RWPE2 (cell line): ENCODE results near the gene KRT8.

Experiments used
- ATAC-seq: fragments of 200-7000 bp; cut with Tn5 transposase; 3 replicates; pipeline ENCODE4 v1.9.1; 2021; ENCODE audit warnings: low read depth
- DNase-seq: peaks from one replicate; pipeline ENCODE4 v3.0.0-alpha.2; 2020; ENCODE audit warnings: low spot score
- H3K27ac ChIP-seq: fragments of 450-650 bp; 2 replicates; pipeline ENCODE4 v1.5.1; 2017; ENCODE audit warnings: mild to moderate bottlenecking; ENCODE audit not compliant: poor library complexity, severe bottlenecking
- H3K27me3 ChIP-seq: fragments of 250-450 bp; sonication (Bioruptor Pico); 2 replicates; pipeline ENCODE4 v1.5.1; 2021; ENCODE audit warnings: mild to moderate bottlenecking, moderate library complexity; ENCODE audit not compliant: insufficient read depth, poor library complexity, severe bottlenecking
- H3K36me3 ChIP-seq: fragments of 250-450 bp; sonication (Bioruptor Pico); 2 replicates; pipeline ENCODE4 v1.5.1; 2020; ENCODE audit warnings: low read depth, mild to moderate bottlenecking, moderate library complexity
- H3K4me1 ChIP-seq: fragments of 250-450 bp; sonication (Bioruptor Pico); 2 replicates; pipeline ENCODE4 v1.5.1; 2021; ENCODE audit warnings: mild to moderate bottlenecking, moderate library complexity; ENCODE audit not compliant: insufficient read depth, poor library complexity, severe bottlenecking
- H3K4me3 ChIP-seq: fragments of 250-450 bp; sonication (Bioruptor Pico); 2 replicates; pipeline ENCODE4 v1.5.1; 2021; ENCODE audit warnings: mild to moderate bottlenecking, moderate library complexity; ENCODE audit not compliant: severe bottlenecking
- H3K9me3 ChIP-seq: fragments of 250-450 bp; sonication (Bioruptor Pico); 2 replicates; pipeline ENCODE4 v1.5.1; 2021; ENCODE audit warnings: mild to moderate bottlenecking, moderate library complexity; ENCODE audit not compliant: severe bottlenecking
- TF ChIP-seq, protein P1 (sequence below): fragments of 450-650 bp; IDR thresholded peaks from one replicate; pipeline ENCODE4 v1.5.1; 2017; ENCODE audit warnings: mild to moderate bottlenecking, moderate library complexity; ENCODE audit not compliant: poor library complexity, severe bottlenecking

The KRT8 gene

GRCh38 chr12:52909331-52909730 lies 4.5 kb upstream of the KRT8 start:
- no peaks in the 10 kb centered on the region for H3K27me3 ChIP-seq
- no peak overlapping the region for H3K4me3 ChIP-seq
- ATAC-seq (no peak), DNase-seq (no peak)
- H3K9me3 ChIP-seq: no peaks in the 10 kb centered on the region
- no peaks in the 10 kb centered on the region for H3K36me3 ChIP-seq
- peak overlapping the region; percentile 98 for H3K27ac ChIP-seq
- TF ChIP-seq, protein P1, sequence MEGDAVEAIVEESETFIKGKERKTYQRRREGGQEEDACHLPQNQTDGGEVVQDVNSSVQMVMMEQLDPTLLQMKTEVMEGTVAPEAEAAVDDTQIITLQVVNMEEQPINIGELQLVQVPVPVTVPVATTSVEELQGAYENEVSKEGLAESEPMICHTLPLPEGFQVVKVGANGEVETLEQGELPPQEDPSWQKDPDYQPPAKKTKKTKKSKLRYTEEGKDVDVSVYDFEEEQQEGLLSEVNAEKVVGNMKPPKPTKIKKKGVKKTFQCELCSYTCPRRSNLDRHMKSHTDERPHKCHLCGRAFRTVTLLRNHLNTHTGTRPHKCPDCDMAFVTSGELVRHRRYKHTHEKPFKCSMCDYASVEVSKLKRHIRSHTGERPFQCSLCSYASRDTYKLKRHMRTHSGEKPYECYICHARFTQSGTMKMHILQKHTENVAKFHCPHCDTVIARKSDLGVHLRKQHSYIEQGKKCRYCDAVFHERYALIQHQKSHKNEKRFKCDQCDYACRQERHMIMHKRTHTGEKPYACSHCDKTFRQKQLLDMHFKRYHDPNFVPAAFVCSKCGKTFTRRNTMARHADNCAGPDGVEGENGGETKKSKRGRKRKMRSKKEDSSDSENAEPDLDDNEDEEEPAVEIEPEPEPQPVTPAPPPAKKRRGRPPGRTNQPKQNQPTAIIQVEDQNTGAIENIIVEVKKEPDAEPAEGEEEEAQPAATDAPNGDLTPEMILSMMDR: no peak
- H3K4me1 ChIP-seq: peaks cover 39% of the 10 kb centered on the region

GRCh38 chr12:52907092-52907810 lies 2.4 kb upstream of the KRT8 start:
- peaks cover 39% of the 10 kb centered on the region for H3K4me1 ChIP-seq
- ATAC-seq (peak; percentile 15; the same call in 1 of the 3 replicates), DNase-seq (peak; percentile 89)
- H3K27ac ChIP-seq: peak overlapping the region; percentile 98
- H3K4me3 ChIP-seq: no peak overlapping the region
- TF ChIP-seq, protein P1: no peak
- H3K36me3 ChIP-seq: peaks cover 12% of the 10 kb centered on the region
- no peaks in the 10 kb centered on the region for H3K27me3 ChIP-seq
- H3K9me3 ChIP-seq: no peaks in the 10 kb centered on the region

DNA sequence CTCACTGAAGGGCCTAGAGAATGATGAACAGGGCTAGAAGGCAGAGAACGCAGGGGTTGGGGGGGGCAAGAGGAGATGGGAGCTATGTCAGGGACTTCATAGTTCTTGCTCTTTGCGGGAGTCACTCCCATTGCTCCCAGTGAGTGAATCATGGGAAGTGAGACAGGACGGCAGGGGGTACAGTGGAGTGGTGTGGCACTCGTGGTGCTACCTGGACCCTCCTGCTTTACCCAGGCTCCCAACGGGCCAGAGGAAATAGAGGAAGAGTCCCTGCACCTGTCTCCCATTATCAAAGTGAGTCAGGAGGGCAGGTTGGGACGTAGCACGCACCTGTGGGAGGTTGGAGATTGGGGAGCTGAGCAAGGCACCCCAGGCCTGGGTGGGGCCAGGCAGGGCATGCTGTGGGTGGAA lies 1.3 kb upstream of the KRT8 start:
- Histone ChIP-seq H3K36me3 (peaks cover 23% of the 10 kb centered on the region), H3K9me3 (no peaks in the 10 kb centered on the region), H3K27me3 (no peaks in the 10 kb centered on the region), H3K4me1 (peaks cover 39% of the 10 kb centered on the region), H3K4me3 (no peak overlapping the region), H3K27ac (peak overlapping the region; percentile 98)
- ATAC-seq (peak; percentile 37), DNase-seq (peak; percentile 76)
- TF ChIP-seq, protein P1: no peak

- Histone ChIP-seq H3K36me3 (peaks cover 45% of the 10 kb centered on the region), H3K27me3 (no peaks in the 10 kb centered on the region), H3K4me3 (peak overlapping the region; percentile 64), H3K4me1 (peaks cover 36% of the 10 kb centered on the region), H3K27ac (peak overlapping the region; percentile 98), H3K9me3 (no peaks in the 10 kb centered on the region)
- DNase-seq (no peak), ATAC-seq (no peak)
- TF ChIP-seq, protein P1: no peak
Measured at GRCh38 chr12:52903855-52904508, 894 bp downstream of the KRT8 start.
